HG03139 (cell line): ENCODE results near the gene SNRNP200.

Source experiments
- ATAC-seq: cut with Tn5 transposase; IDR thresholded peaks from one replicate; pipeline ENCODE4 v1.9.1; 2021; ENCODE audit not compliant: unreplicated experiment

Gene SNRNP200

DNA sequence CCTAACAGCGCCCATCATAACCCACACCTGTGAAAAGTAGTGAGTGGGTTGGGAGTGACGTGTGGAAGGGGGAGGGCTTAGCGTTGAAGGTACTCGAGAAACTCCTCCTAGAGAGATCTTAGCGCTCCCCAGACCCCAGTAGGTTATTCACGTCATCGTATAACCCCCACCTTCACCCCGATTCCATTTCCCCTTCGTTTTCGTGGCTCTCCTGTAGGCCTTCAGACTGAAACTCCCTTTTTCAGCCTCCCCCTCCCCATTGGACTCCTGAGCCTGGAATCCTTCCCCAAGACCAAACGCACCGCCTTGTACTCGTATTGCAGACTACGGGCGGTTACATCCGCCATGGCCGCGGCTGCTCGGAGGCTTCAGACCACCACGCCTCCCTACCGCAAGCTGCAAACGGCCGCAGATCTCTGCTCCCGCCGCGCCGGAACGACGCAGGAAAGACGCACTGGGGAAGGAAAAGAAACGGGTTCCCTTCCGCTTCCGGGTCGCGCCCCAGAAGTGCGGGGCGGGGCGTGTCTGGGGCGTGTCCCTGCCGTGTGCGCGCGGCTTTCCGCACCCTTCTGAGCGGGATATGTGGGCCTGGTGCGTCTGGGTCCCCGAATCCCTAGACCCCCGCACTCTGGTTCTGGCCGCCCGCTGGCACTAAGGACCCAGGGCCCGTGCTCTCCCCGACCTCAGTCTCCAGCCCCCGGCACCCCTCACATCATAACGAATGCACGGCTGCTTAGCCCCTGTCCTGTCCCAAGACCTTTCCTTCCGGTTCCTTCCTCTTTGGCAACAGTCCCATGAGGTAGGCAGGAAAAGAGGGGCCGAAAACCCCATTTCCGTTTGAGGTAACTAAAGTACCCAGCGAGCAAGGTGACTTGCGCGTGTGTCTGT, at the start of gene SNRNP200:
Gene SNRNP200 (minus strand): TSS at position 456 of the 888 bp plus-strand sequence. CDS start 109 bp downstream, at position 347.
- ATAC-seq = peak; percentile 89

DNA sequence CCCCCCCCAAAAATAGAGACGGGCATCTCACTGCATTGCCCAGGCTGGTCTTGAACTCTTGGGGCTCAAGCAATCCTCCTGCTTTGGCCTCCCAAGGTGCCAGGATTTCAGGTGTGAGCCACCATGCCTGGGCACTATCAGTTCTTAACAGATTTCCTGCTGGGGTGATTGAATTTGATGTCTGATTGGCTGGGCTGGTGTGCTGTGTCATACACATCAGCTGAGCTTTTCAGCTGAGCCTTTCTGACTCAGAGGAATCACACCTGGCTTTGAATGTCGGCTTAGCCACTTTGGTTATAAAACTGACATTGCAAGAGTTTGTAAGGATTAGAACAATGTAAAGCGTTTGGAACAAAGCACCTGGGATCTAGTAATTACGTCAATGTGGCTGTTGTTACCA, 49.1 kb upstream of the SNRNP200 start:
- no peak for ATAC-seq

DNA sequence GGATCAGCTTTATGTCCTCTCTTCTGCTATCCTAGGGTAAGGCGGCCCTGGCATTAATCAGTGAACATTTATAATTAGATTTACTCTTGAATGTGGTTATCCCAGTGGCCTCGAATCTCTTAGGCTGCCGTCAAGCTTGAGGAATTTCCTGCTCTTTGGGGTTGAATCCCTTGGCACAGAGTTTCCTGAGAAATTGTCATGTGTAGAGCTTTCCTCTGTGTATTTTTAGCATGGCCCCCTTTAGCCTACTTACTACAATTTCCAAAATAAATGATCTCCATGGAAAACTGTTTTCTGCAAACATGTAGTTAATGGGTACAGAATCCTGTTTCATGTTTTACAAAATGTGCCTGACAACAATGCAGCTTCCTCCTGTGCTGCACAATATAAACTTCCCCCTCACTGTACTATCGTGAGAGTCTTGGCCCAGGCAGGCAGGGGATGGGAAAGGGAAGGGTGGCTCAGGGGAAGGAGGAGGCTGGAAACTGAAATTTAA, 48.3 kb upstream of the SNRNP200 start:
- no peak for ATAC-seq

DNA sequence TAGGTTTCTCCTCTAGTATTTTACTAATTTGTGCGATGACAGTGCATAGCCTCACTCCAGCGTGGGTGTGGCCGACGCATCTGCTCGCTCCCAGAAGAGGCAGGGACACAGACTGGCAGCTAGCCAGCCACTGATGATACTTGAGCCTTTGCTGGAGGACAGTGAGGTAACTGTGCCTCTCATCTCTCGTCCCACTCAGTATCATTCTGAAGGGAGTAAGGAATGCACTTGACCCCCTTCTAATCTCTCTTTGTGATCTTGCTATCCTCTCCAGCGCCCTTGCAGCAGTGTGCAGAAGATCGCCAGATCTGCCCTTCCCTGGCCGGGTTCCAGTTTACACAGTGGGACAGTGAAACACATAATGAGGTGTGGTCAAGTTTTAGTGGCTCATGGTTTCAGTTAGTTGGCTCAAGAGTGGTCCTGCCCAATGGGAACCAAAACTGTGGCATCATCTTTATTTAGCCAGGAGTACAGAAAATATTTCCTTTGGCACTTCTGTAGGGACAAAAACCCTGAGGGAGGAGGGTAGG, 47.8 kb upstream of the SNRNP200 start:
- no peak for ATAC-seq

DNA sequence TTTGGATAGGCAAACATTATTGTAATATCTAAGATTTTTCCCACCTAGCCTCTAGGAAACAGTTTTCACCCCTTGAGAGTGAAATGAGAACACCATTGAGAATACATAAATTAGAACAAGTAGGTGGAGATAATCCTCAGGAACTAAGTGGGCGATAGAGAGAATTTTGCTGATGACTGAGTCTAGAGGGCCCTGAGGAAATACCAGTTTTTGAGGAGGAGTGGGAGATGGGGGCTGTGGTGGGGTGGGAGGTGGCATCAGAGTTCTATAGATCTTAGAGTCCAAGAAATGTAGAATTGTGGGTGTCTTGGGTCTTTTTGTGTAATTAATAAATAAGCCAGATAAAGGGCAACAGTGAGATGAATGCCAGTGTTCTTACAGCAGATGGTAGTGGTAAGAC, 42.0 kb upstream of the SNRNP200 start:
- no peak for ATAC-seq

DNA sequence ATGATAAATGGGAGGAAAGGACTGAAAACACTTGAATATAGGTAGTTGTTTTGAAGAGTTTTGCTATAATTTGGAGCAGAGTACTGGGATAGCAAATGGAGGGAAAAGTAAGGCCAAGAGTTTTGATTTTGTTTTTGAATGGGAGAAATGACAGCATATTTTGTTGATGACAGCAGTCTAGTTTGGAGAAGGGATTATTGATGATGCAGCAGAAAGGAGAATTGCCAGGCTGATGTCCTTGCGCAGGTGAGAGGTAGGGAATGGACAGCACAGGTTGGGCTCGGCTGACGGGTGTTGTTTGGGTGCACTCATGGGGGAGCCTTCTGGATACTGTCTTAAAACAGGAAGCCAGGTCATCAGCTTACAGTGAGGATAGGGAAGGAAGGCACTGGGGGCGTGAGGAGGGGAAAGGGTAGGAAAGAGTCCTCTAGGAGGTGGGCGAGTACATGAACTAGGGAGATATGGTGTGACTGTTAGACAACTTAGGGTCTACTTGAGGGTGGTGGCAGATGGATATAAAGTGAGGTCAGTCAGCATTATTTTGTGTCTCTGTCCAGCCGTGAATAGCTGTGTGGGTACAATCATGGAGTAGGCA, 40.6 kb upstream of the SNRNP200 start:
- no peak for ATAC-seq

DNA sequence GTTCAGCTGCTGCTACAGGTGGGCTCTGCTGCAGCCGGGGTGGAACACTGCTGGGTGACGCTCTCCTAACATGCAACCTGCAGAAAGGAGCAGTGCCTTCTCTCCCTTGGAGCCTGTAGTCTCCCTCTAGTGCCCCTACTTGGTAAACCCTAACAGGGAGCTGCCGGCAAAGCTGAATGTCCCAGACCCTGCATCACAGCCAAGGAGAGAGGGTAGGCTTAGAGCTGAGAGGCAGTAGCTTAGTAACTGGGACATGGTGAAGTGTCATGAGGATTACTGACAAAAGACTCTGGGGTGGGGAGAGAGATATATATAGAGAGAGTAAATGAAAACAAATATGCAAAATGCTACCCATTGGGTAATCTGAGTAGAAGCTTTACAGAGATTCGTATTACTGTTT, 40.1 kb upstream of the SNRNP200 start:
- no peak for ATAC-seq

DNA sequence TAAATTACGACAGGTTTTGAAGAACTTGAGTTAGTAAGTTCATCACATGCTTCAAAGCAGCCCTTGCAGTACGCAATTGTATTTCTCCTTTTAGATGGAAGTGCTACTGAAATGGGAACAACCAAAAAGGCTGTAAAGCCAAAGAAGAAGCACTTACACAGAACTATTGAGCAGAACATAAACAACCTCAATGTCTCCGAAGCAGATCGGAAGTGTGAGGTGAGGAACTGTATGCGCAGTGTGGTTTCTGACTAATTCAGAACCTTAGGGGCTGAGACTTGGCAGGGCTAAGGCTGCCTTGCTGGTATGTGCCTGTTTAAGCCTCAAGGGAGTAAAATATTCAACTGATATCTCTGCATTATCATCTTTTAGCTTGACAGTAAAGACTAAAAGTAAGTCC, 38.7 kb upstream of the SNRNP200 start:
- ATAC-seq = no peak

DNA sequence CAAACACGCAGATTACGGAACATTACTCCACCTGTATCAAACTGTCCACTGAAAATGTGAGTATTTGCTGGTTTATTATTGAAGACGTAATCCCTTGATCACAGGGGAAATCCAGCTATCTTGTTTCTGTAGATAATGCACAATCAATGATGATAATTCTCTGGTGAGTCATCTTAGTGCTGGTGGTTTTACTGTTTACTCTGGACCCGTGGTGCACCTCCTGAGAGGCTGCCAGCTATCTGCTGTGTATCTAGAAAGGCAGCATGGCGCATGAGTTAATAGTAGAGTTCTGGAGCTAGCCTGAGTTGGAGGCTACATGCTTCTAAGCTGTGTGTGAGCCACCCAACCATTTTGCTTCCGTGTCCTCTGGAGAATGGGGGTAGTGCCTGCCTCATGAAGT, 36.7 kb upstream of the SNRNP200 start:
- ATAC-seq = no peak

DNA sequence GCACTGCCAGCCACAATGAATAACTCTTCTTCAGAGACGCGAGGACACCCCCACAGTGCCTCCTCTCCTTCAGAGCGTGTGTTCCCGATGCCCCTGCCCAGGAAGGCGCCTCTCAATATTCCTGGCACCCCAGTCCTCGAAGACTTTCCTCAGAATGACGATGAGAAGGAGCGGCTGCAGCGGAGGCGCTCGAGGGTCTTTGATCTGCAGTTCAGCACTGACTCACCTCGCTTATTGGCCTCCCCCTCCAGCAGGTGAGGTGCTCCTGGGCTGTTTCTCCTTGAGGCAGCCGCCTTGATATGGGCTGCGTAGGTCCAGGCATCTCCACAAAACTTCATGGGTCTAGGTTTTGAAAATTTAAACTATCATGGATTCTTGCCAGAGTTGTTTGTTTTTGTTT, 36.3 kb upstream of the SNRNP200 start:
- ATAC-seq = no peak

DNA sequence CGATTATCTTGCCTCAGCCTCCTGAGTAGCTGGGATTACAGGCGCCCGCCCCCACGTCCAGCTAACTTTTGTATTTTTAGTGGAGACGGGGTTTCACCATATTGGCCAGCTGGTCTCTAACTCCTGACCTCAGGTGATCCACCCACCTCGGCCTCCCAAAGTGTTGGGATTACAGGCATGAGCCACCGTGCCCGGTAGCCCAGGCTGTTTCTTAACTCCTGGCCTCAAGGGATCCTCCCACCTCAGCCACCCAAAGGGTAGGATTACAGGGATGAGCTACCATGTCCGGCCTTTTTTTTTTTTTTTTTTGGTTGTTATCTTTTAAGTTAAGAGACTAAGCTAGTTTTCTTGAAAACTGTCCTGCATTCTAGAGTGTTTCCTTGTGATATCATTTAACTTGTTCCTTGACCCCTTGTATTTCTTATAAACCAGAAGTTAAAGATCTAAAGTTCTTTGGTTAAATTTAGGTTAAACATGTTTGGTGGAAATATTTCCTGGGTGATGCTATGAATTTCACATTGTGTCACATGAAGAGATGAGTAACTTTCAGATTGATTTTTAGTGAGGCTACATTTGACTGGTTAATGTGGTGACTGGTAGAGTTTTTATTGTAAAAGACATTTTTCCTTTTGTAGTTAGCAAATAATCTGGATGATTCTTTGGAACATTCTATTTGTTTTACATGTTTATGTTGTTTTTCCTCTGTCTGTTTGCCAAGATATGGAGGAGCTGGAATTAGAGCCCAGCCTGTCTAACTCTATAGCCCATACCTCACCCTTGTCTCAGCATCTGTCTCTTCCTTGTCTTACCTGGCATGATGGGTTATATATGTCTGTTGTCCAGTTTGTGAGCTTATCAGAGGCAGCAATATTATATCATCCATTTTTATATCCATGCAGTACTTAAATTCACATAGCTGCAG, 35.4 kb upstream of the SNRNP200 start:
- no peak for ATAC-seq

DNA sequence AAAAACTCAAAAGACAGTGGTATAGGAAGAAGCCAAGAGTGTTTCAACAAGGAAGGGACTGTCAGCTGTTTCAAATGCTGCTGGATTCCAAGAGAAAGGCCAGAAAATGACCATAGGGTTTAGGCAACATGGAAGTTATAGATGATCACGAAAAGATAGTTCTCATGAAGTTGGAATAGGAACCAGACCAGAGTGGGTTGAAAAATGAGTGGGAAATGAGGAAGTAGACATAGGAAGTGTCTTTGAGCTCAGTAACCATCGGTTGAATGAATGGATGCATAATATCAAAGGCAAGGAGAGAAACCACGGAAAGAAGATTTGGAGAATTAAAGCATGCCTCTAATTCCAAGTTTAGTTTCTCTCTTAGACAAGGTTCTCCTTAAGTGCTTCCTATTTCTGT, 31.5 kb upstream of the SNRNP200 start:
- ATAC-seq = no peak

DNA sequence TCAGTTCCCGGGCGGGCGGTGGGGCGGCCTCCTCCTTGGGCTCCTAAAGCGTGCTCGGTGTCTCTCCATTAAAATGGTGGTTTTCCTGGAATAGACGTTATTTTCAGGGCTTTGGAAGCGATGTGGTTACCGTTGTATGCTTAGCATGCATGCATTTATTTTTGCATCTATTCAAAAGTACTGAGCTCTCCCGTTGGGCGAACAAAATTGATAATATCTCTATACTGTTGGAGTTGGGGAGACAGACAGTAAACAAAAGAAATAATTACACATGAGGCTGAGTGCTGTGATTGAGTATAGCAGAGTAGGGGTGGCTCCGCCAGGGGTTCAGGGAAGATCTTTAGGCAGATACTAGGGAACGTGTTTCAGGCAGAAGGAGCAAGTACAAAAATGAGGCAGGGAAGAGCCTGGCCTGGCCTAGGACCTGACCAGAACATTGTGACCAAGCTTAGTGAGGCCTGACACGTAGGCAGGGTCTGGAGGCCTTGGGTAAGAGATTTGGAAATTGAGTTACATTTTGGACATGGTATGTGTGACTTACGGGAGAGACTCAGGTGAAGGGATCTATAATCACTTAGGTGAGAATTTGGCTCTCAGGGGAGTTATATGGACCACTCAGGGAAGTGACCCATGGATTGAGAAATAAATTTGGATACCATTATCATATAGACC, 30.9 kb upstream of the SNRNP200 start:
- ATAC-seq = no peak

DNA sequence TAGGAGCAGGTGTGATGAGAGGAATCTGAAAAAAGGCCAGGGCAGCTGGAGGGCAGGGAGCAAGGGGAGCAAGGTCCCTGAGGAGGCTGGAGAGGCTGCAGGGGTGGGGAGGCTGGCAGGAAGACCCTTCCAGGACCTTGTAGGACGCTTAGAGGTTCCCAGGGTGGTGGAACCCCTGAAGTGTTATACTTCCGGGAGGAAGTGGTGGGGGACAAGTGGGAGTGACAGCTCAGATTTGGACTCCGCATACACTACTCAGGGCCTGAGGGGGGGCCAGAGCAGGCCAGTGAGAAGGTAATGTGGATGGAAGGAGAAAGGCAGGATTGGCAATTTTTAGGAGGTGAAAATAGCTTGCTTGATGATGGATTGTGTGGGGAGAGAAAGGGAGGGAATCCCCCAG, 28.4 kb upstream of the SNRNP200 start:
- ATAC-seq = no peak

DNA sequence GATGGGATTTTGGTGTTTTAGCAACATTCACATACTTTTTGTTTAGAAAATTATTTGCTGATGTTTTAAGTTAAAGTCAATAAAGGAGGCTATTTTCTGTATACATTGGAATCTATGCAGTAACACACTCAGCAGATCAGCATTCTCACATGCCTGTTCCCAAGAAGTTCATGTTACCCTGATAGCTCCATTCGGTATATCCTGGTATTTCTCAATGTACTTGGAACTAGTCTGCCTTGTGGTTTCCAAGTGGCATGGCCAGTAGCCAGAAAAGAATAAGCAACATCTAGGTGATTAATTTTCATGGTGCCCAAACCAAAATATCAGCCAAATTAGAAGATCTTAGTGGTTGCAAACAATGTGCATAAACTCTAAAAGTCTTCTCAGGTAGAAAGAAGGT, 25.1 kb upstream of the SNRNP200 start:
- ATAC-seq = no peak

DNA sequence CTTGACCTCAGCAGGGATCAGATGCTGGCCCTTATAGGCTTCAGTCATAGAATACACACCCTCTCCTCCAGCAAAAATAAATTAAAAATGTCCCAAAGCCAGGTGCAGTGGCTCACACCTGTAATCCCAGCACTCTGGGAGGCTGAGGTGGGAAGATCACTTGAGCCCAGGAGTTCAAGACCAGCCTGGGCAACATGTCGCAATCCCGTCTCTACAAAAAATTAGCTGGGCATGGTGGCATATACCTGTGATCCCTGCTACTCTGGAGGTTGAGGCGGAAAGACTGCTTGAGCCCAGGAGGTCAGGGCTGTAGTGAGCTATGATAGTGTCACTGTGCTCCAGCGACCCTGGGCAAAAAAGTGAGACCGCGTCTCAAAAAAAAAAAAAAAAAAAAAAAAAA, 24.5 kb upstream of the SNRNP200 start:
- ATAC-seq = no peak

DNA sequence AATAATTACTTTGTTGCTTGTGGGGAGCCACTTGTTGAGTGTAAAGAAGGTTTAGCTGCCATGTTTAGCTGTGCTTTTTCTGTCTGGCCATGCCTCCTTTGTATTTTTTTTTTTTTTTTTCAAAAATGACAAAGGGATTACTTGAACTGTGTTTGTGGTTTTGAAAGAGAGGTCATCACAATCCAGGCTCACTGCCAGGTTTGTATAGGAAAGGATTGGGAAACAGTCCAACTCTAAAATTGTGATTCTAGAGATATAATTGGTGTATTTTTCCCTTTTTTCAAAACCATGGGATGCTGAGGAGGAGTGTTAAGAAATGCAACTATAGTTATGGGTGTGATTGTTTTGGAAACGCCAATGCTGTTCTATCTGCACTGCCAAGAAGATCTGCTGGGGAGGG, 24.1 kb upstream of the SNRNP200 start:
- ATAC-seq = no peak

DNA sequence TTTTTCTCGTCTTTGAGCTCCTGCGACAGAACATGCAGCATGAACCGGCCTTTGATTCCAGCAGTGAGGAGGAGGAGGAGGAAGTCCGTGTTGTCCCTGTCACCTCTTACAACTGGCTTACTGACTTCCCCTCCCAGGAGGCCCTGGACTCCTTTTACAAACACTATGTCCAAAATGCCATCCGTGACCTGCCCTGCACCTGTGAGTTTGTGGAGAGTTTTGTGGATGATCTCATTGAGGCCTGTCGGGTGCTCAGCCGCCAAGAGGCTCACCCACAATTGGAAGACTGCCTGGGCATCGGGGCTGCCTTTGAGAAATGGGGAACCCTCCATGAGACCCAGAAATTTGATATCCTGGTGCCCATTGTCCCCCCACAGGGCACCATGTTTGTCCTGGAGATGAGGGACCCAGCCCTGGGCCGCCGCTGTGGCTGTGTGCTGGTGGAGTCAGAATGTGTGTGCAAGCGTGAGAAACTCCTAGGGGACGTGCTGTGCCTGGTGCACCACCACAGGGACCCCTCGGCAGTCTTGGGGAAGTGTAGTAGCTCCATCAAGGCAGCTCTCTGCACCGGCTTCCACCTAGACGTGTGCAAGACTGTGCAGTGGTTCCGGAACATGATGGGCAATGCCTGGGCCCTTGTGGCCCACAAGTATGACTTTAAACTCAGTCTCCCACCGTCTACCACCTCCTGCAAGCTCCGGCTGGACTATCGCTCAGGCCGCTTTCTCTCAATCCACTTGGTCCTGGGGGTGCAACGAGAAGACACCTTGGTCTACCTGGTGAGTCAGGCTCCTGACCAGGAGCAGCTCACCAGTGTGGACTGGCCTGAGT, 21.9 kb upstream of the SNRNP200 start:
- no peak for ATAC-seq

DNA sequence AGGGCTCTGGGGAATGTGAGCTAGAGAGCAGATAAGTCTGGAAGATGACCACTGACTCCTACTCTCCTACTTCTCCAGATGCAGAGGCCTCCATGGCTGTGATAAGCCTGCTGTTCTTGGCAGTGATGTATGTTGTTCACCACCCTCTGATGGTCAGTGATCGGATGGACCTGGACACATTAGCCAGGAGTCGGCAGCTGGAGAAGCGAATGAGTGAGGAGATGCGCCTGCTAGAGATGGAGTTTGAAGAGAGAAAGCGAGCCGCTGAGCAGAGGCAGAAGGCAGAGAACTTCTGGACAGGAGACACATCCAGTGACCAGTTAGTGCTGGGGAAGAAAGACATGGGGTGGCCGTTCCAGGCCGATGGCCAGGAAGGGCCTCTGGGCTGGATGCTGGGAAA, 21.2 kb upstream of the SNRNP200 start:
- ATAC-seq = no peak

DNA sequence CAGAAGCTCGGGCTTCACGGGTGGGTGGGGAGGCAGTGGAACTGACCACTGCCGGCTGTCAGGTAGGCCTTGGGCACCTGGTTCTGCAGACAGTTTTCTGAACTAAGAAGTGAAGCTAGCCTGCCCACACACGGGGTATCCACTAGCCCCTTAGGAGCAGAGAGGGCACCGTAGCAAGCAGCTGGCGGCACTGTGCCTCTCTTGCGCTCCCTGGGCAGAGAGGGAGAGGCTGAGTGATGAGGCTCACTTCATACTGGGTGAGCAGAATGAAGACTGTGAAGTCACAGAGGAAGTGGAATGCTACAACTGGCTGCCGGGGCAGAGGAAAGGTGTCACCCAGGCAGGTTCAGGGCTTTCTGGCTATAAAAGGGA, 20.5 kb upstream of the SNRNP200 start:
- no peak for ATAC-seq
